Subcutaneous adipose tissue (tissue), 4 donors: ENCODE results near the gene NTM. TPM values are rescaled to one million over a fixed set of nuclear protein-coding genes. Genes with fewer than 3 reads are reported as not detected.

Source experiments
- total RNA-seq, 4 donors: library from RNA; depleted of rRNA; stranded (reverse); fragments of >200 nt; gene quantifications; one replicate each; pipeline ENCODE4 v1.1.0, GENCODE V29; 2016
- TF ChIP-seq, protein P1 (sequence below): fragments of 450-650 bp; IDR thresholded peaks from one replicate; pipeline ENCODE4 v1.5.1; 2016; ENCODE audit warnings: low read depth, mild to moderate bottlenecking, control low read depth, antibody characterized with exemption, moderate library complexity

NTM gene
- total RNA-seq, 4 donors from 2014 or later, result 1.5 to 5.7 (median 1.7) TPM

DNA sequence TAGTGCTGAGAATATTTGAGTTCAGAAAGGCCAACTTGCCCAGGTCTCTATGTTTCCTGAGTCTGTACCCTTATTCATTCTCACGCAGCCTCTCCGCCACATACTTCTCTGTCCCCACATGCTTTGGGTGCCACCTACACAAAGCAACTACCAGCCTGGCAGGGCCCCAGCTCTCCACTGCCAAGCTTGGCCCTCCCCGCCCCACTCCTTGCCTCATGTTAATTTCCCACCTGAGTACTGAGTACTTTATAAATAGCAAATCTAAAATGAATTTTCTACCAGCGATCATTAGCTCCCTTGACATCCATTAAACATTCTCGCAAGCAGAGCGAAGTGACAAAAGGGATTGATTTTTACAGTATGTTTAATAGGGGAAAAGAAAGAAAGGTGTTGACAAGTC lies 20.8 kb downstream of the NTM start:
- TF ChIP-seq, protein P1, sequence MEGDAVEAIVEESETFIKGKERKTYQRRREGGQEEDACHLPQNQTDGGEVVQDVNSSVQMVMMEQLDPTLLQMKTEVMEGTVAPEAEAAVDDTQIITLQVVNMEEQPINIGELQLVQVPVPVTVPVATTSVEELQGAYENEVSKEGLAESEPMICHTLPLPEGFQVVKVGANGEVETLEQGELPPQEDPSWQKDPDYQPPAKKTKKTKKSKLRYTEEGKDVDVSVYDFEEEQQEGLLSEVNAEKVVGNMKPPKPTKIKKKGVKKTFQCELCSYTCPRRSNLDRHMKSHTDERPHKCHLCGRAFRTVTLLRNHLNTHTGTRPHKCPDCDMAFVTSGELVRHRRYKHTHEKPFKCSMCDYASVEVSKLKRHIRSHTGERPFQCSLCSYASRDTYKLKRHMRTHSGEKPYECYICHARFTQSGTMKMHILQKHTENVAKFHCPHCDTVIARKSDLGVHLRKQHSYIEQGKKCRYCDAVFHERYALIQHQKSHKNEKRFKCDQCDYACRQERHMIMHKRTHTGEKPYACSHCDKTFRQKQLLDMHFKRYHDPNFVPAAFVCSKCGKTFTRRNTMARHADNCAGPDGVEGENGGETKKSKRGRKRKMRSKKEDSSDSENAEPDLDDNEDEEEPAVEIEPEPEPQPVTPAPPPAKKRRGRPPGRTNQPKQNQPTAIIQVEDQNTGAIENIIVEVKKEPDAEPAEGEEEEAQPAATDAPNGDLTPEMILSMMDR, result no peak

DNA sequence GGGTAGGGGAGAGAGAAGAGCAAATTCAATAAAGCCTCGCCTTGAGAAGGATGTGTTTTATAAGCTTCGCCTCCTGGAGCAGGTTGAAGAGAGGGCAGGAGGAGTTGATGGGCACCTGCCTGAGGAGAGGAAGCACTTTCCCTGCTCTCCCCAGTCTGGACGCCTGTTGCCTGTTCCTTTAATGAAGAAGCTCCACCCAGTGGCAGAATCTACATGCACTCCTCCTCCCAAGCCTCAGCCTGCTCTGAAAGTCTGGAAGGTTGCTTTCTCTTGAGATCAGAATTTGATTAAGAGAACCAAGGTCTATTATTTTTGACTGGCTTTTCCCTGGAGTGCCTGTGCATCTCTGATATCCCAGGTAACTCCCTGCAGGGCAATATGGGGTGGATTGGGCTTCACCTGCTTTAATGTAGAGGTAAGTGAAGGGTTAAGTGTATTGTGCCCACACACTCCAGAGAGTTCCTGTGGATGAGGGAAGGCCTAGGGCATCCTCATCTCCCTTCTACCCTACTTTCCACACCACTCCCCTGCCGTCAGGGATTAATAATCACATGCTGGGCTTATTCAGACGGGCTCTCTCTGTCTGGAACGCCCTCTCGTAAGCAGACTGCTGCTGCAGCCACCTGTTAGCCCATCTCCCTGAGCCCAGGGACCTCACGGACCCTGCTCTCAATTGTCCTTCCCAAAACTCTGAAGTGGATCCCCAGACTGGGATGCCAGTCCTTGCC lies 22.3 kb downstream of the NTM start:
- TF ChIP-seq, protein P1, result no peak

DNA sequence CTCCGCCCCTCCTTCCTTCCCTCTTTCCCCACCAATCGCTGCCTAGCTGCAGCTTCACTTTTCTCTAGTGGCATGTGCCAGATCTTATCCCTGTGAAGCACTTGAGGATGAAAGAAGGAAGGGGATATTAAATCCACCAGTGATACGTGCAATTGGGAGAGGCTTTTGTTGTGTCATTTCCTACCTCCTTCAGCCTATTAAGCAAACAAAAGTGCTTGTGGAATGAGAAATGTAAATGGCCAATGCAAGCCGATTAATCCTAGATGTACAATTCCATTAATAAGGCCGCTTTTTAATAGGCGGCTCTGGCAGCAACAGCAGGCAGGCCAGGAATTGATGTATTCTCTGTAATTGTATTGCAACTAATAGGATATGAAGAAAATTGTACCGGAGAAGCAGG lies 23.3 kb downstream of the NTM start:
- TF ChIP-seq, protein P1, result no peak

DNA sequence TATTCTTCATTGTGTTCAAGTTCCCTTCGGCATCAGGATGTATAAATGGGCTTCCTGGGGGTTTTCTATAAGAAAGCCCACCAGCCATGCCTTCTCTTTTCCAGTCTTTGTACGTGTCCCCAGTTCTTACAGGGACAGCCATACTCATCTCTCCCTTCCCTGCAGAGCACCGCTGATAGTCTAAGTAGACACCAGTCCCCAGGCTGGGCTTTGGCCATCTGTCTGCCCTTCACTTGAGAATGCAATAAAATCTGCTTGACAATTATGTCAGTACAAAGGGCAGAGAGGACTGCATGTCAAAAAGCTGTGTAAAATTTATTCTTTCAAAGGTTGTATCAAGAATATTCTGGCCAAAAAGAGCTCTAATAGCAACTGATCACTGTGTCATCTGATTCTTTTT lies 27.3 kb downstream of the NTM start:
- TF ChIP-seq, protein P1, result no peak

DNA sequence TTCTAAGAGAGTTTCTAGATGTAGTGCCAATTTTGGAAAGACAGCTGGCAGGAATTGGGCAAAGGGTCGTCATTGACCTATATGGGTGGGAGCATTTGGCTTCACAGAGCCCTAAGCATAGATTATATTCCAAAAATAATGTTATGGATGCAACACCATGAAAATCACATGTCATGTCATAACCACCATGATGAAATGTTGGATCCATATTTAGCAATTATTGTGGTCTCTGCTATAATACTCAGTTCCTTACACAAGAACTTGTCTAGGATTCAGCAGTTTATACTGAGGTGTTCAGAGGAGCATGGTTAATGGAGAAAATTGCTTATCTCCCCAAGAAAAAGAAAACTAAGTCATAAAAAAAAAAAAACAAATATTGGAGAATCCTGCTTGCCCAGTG lies 31.6 kb downstream of the NTM start:
- TF ChIP-seq, protein P1, result no peak

DNA sequence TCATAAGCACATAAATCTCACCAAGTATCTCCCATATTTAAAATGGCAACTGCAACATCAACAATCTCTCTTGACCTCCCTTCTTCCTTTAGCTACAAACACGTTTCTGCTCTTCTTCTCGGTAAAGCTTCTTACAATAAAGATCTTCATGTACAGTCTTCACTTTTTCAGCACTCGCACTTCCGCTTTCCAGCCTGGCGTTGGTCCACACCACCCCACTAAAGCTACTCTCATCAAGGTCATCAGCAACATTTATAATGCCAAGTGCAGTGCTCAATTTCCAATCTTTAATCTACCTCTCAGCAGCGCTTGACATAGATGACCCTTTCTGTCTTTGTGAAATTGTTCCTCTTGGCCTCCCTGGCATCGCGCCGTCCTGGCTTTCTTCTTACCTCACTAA lies 33.6 kb downstream of the NTM start:
- TF ChIP-seq, protein P1, result no peak

DNA sequence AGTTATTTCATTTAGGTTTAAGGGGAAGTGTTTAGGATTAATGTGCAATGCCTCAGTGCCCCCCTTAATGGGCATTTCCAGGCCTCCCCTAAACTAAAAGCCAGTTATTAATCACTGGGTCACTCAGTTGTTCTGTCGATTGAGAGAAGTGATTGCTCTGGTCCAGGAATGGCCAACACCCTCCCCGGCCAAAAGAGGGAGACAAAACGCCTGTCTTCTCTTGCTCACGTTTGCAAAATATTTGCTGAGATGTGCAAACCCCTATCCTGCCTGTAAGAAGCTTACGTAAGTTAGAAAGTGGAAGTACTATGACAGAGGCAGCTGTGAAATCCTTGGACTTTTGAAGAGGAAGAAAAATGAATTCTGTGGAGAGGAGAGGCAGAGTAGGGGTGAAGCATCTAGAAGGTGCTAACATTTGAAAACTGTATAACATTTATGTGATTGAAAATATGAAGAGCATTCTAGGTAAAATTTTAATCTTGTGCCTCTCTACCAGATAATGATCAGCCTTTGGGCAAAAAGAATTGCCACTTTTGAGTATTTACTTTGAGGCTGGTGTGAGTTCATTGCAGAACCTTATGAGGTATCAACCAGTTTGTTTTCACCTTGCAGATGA lies 37.7 kb downstream of the NTM start:
- TF ChIP-seq, protein P1, result no peak
